Kidney (tissue), 14 donors: Measurements from ENCODE around the gene POT1. TPM values are rescaled to one million over a fixed set of nuclear protein-coding genes. Genes with fewer than 3 reads are reported as not detected.

Source experiments
- DNase-seq, 5 donors: peaks; one replicate each; pipeline ENCODE4 v3.0.0-alpha.2; 2013 to 2020
- FAIRE-seq: peaks from 2 replicates; lab custom pipeline; 2012; peaks lifted over from hg19 to GRCh38; lab: Jason Lieb, UNC
- H3K27ac ChIP-seq, 2 donors: one replicate each; pipeline ENCODE4 v1.7.0; 2013; ENCODE audit warnings: low read depth in 2 of 2, low read length in 2 of 2, inconsistent platforms in 1 of 2
- H3K27me3 ChIP-seq: one replicate; pipeline ENCODE4 v1.7.1; 2013; ENCODE audit warnings: low read length, inconsistent platforms; ENCODE audit not compliant: control insufficient read depth, insufficient read depth
- H3K36me3 ChIP-seq, 3 donors: one replicate each; pipeline versions ENCODE4 v1.7.0 to v1.7.1; 2013; ENCODE audit warnings: low read length in 3 of 3, control low read depth in 1 of 3, inconsistent platforms in 1 of 3; ENCODE audit not compliant: insufficient read depth in 3 of 3, control insufficient read depth in 2 of 3
- H3K4me1 ChIP-seq, 3 donors: one replicate each; pipeline versions ENCODE4 v1.7.0 to v1.7.1; 2013; ENCODE audit warnings: low read length in 3 of 3, inconsistent platforms in 1 of 3, low read depth in 1 of 3; ENCODE audit not compliant: control insufficient read depth in 2 of 3, insufficient read depth in 2 of 3
- H3K4me3 ChIP-seq, 3 donors: one replicate each; pipeline versions ENCODE4 v1.7.0 to v1.8.1; 2013; ENCODE audit warnings: low read length in 3 of 3, control low read depth in 1 of 3, inconsistent platforms in 1 of 3
- H3K9ac ChIP-seq, 3 donors: one replicate each; pipeline versions ENCODE4 v1.7.0 to v1.7.1; 2013; ENCODE audit warnings: low read length in 3 of 3, control low read depth in 1 of 3, inconsistent platforms in 1 of 3
- H3K9me3 ChIP-seq, 3 donors: one replicate each; pipeline versions ENCODE4 v1.7.0 to v1.7.1; 2013; ENCODE audit warnings: low read length in 3 of 3, control low read depth in 1 of 3, inconsistent platforms in 1 of 3; ENCODE audit not compliant: control insufficient read depth in 2 of 3, insufficient read depth in 1 of 3
- intact Hi-C: fragments of 100-400 bp; cut with DNase I; formaldehyde crosslinking; loops from one replicate; pipeline ENCODE4 v1.11.1; 2022
- polyA plus RNA-seq: library from polyadenylated mRNA; stranded (reverse); fragments of 350-450 nt; fragmentation: Illumina TruSeq; extraction: RNeasy Lipid Tissue Mini Kit (QIAGEN cat#74804); gene quantifications from one replicate; pipeline ENCODE4 v1.2.3, GENCODE V29; 2014; ENCODE audit warnings: low read depth, low replicate concordance; ENCODE audit not compliant: insufficient read depth
- total RNA-seq: library from RNA; stranded (reverse); fragmentation: NEBNext Ultra II Directional; extraction: Animal tissue kit (Norgen Biotek cat#: 25700); gene quantifications from one replicate; pipeline ENCODE4 v1.2.1, GENCODE V29; 2021
- TF ChIP-seq, protein P1 (sequence below): IDR thresholded peaks from 3 replicates; pipeline ENCODE4 v1.5.1; 2012; ENCODE audit warnings: mild to moderate bottlenecking, moderate library complexity, borderline replicate concordance; ENCODE audit not compliant: insufficient read depth; ENCODE audit errors: extremely low read depth
- donor health status: control.
- donor health status: control.
- donor health status: control.
- donor health status: control.
- donor health status: control.
- donor health status: DM: yes; HTN: yes; CAD: no.
- donor health status: Normal renal cell carcinoma (clear cell type).

Gene POT1
- total and polyA plus RNA-seq, 2 donors from 2014 or later, result 16.5 to 23.2 TPM

DNA sequence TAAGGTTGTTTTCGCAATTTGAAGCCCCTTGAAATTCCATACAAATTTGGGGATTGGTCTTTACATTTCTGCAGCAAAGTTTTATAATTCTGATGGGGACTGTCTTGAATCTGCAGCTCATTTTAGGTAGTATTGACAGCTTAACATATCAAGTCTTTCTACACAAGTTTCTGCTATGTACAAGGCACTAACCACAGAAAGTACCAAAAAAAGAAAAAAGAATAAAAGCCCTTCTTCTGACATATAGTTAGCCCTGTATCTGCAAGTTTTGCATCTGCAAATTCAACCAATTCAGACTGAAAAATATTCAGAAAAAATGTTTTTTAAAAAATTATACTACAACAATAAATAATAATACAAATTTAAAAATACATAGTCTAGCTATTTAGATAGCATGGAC, 15.3 kb downstream of the POT1 start:
- Histone ChIP-seq H3K4me1 (peaks cover 0 to 4% (median 0%) of the 10 kb centered on the region in 3 donors), H3K9ac (no peak overlapping the region), H3K9me3 (no peaks in the 10 kb centered on the region), H3K27me3 (no peaks in the 10 kb centered on the region), H3K4me3 (no peak overlapping the region), H3K27ac (no peak overlapping the region), H3K36me3 (no peaks in the 10 kb centered on the region)
- intact Hi-C loops, result no loop called here
- FAIRE-seq (no peak), DNase-seq (no peak)
- TF ChIP-seq, protein P1, sequence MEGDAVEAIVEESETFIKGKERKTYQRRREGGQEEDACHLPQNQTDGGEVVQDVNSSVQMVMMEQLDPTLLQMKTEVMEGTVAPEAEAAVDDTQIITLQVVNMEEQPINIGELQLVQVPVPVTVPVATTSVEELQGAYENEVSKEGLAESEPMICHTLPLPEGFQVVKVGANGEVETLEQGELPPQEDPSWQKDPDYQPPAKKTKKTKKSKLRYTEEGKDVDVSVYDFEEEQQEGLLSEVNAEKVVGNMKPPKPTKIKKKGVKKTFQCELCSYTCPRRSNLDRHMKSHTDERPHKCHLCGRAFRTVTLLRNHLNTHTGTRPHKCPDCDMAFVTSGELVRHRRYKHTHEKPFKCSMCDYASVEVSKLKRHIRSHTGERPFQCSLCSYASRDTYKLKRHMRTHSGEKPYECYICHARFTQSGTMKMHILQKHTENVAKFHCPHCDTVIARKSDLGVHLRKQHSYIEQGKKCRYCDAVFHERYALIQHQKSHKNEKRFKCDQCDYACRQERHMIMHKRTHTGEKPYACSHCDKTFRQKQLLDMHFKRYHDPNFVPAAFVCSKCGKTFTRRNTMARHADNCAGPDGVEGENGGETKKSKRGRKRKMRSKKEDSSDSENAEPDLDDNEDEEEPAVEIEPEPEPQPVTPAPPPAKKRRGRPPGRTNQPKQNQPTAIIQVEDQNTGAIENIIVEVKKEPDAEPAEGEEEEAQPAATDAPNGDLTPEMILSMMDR, result no peak

DNA sequence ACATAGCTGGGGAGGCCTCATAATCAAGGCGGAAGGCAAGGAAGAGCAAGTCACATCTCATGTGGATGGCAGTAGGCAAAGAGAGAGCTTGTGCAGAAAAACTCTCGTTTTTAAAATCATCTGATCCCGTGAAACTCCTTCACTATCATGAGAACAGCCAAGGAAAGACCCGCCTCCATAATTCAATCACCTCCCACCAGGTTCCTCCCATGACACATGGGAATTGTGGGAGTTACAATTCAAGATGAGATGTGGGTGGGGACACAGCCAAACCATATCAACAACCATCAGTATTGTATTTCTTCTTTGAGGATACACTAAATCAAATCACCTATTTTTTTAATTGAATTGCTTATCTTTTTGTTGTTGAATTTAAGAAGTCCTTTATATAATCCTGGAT, 16.7 kb downstream of the POT1 start:
- Histone ChIP-seq H3K27ac (no peak overlapping the region), H3K4me1 (peaks cover 0 to 4% (median 0%) of the 10 kb centered on the region in 3 donors), H3K9ac (no peak overlapping the region), H3K27me3 (no peaks in the 10 kb centered on the region), H3K4me3 (no peak overlapping the region), H3K36me3 (no peaks in the 10 kb centered on the region), H3K9me3 (no peaks in the 10 kb centered on the region)
- TF ChIP-seq, protein P1, result no peak
- DNase-seq (no peak), FAIRE-seq (no peak)
- intact Hi-C loops, result no loop called here

DNA sequence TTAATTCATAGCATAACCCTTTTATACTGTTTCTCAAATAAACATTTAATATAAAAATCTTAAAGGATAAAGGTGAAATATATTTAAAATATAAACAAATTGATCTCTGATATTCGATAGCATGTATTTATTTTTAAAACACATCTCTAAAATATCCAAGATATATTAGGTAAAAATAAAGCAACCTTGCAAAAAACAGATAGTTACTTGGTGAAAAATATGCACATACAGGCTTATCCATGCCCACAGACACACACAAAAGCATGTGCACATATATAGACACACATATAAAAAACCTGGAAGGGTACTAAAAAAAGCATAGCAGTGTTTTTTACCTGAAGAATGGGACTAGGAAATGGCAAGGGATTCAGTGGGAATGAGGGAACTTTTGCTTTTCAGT, 19.8 kb downstream of the POT1 start:
- TF ChIP-seq, protein P1, result no peak
- Histone ChIP-seq H3K4me3 (no peak overlapping the region), H3K4me1 (no peaks in the 10 kb centered on the region), H3K27ac (no peak overlapping the region), H3K9me3 (no peaks in the 10 kb centered on the region), H3K9ac (no peak overlapping the region), H3K27me3 (no peaks in the 10 kb centered on the region), H3K36me3 (no peaks in the 10 kb centered on the region)
- FAIRE-seq (no peak), DNase-seq (no peak)
- intact Hi-C loops, result no loop called here

DNA sequence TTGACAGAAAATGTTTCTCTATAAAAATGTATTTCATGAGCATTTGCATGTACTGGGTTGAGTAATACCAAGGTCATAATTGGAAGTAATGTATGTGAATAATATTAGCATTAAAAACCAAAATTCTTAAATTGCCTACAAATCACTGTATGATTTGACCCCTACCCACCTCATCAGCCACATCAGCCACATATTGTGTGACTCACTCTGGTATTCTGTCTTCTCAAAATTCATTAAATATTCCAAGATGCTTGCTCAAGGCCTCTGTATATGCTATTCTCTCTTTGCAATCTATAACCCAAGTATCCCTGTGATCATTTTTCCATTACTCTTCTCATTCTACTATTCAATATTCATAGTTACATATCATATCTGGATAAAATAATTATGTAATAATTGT, 21.4 kb downstream of the POT1 start:
- Histone ChIP-seq H3K36me3 (no peaks in the 10 kb centered on the region), H3K4me1 (no peaks in the 10 kb centered on the region), H3K27me3 (no peaks in the 10 kb centered on the region), H3K27ac (no peak overlapping the region), H3K9ac (no peak overlapping the region), H3K4me3 (no peak overlapping the region), H3K9me3 (no peaks in the 10 kb centered on the region)
- no peak for DNase-seq
- FAIRE-seq, result no peak
- TF ChIP-seq, protein P1, result no peak
- intact Hi-C loops, result no loop called here
